PC-3 (cell line): Measurements from ENCODE around the gene MAGEA3.

Experiments used
- CTCF ChIP-seq: fragments of 300-600 bp; sonication (generic); conservative IDR thresholded peaks from 2 replicates; pipeline ENCODE4 v1.5.1; 2017; ENCODE audit warnings: antibody characterized with exemption, low read depth, mild to moderate bottlenecking, low read length
- EZH2 ChIP-seq: fragments of 300-600 bp; sonication (generic); IDR thresholded peaks from one replicate; pipeline ENCODE4 v1.6.1; 2017; ENCODE audit warnings: antibody characterized with exemption, mild to moderate bottlenecking, low read length; ENCODE audit not compliant: unreplicated experiment
- EZH2phosphoT487 ChIP-seq: fragments of 300-600 bp; sonication (generic); IDR thresholded peaks from 2 replicates; pipeline ENCODE4 v1.6.1; 2018; ENCODE audit warnings: mild to moderate bottlenecking, antibody characterized with exemption, low read length, borderline replicate concordance

DNA sequence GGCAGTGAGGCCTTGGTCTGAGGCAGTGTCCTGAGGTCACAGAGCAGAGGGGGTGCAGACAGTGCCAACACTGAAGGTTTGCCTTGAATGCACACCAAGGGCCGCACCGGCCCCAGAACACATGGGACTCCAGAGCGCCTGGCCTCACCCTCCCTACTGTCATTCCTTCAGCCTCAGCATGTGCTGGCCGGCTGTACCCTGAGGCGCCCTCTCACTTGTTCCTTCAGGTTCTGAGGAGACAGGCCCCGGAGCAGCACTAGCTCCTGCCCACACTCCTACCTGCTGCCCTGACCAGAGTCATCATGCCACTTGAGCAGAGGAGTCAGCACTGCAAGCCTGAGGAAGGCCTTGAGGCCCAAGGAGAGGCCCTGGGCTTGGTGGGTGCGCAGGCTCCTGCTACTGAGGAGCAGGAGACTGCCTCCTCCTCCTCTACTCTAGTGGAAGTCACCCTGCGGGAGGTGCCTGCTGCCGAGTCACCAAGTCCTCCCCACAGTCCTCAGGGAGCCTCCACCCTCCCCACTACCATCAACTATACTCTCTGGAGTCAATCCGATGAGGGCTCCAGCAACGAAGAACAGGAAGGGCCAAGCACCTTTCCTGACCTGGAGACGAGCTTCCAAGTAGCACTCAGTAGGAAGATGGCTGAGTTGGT is 37.4 kb downstream of the MAGEA3 start:
- TF ChIP-seq EZH2 (no peak), CTCF (no peak), EZH2phosphoT487 (no peak)
